ENCODE data around the gene CTPS1.

GRCh38 chr1:41030872-41031616, 51.5 kb downstream of the CTPS1 start:
- no peak for TF ChIP-seq SNAI2 (CRISPR knock-in tag; IDR thresholded peaks at IDR 0.05)
- TF ChIP-seq ZFP30 (CRISPR knock-in tag; IDR thresholded peaks at IDR 0.05): no peak
- no peak for TF ChIP-seq PATZ1 (CRISPR knock-in tag; IDR thresholded peaks at IDR 0.05; ENCODE audit: borderline replicate concordance)
- no peak for TF ChIP-seq TSHZ2 (CRISPR knock-in tag; IDR thresholded peaks at IDR 0.05)

Data from SK-N-SH treated with all-trans-retinoic acid at 6 μM for 48 hours (cell line).